Neural crest cell (in vitro differentiated cells): ENCODE results near the gene CWC27. TPM values are rescaled to one million over a fixed set of nuclear protein-coding genes. Genes with fewer than 3 reads are reported as not detected.

ENCODE experiments used
- DNase-seq: peaks from one replicate; pipeline ENCODE4 v3.0.0; 2021; ENCODE audit warnings: low read depth, mixed read lengths, low spot score
- H3K27ac Mint-ChIP-seq: one replicate; pipeline ENCODE4 v1.8.0; 2021; ENCODE audit warnings: mild to moderate bottlenecking, mixed read lengths; ENCODE audit not compliant: unreplicated experiment
- H3K27me3 Mint-ChIP-seq: 2 replicates; pipeline ENCODE4 v1.8.0; 2021; ENCODE audit warnings: low read depth, mild to moderate bottlenecking, mixed read lengths
- H3K36me3 Mint-ChIP-seq: 2 replicates; pipeline ENCODE4 v1.8.0; 2021; ENCODE audit warnings: low read depth, mild to moderate bottlenecking, mixed read lengths
- H3K4me1 Mint-ChIP-seq: 2 replicates; pipeline ENCODE4 v1.8.0; 2021; ENCODE audit warnings: mixed read lengths
- H3K4me3 Mint-ChIP-seq: one replicate; pipeline ENCODE4 v1.8.0; 2021; ENCODE audit warnings: mild to moderate bottlenecking, mixed read lengths
- H3K9me3 Mint-ChIP-seq: 2 replicates; pipeline ENCODE4 v1.8.0; 2021; ENCODE audit warnings: mixed read lengths
- total RNA-seq: library from RNA; stranded (reverse); gene quantifications from 2 replicates; pipeline ENCODE4 v1.2.1, GENCODE V29; 2021
- TF ChIP-seq, protein P1 (sequence below): fragments of 200-600 bp; sonication (generic); conservative IDR thresholded peaks from 2 replicates; pipeline ENCODE4 v1.5.0; 2021; ENCODE audit warnings: antibody characterized with exemption, mild to moderate bottlenecking

The CWC27 gene
- total RNA-seq, 1 donor from 2014 or later, result 29.4 TPM

DNA sequence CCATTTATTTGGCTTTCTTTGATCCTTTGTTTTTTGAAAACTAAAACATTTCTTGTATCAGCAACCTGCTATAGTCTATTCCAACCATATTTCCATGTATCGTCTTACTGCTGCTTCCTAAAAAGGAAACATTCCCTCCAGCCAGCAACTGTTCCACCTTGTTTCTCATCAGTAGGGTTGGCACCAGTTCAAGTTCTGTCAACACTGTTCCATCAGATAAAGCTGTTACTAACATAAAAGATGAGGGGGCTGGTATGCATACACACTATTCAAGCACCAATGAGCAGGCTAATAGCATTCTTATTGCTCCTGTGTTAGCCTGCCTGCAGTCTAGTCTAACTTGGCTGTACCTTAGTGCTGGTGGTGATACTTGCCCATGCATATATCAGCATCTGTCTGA is 178.3 kb downstream of the CWC27 start:
- no peaks in the 10 kb centered on the region for H3K27me3 Mint-ChIP-seq
- no peak overlapping the region for H3K27ac Mint-ChIP-seq
- H3K4me1 Mint-ChIP-seq, result no peaks in the 10 kb centered on the region
- TF ChIP-seq, protein P1, sequence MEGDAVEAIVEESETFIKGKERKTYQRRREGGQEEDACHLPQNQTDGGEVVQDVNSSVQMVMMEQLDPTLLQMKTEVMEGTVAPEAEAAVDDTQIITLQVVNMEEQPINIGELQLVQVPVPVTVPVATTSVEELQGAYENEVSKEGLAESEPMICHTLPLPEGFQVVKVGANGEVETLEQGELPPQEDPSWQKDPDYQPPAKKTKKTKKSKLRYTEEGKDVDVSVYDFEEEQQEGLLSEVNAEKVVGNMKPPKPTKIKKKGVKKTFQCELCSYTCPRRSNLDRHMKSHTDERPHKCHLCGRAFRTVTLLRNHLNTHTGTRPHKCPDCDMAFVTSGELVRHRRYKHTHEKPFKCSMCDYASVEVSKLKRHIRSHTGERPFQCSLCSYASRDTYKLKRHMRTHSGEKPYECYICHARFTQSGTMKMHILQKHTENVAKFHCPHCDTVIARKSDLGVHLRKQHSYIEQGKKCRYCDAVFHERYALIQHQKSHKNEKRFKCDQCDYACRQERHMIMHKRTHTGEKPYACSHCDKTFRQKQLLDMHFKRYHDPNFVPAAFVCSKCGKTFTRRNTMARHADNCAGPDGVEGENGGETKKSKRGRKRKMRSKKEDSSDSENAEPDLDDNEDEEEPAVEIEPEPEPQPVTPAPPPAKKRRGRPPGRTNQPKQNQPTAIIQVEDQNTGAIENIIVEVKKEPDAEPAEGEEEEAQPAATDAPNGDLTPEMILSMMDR, result no peak
- H3K4me3 Mint-ChIP-seq, result no peak overlapping the region
- no peak for DNase-seq
- no peaks in the 10 kb centered on the region for H3K36me3 Mint-ChIP-seq
- no peaks in the 10 kb centered on the region for H3K9me3 Mint-ChIP-seq

DNA sequence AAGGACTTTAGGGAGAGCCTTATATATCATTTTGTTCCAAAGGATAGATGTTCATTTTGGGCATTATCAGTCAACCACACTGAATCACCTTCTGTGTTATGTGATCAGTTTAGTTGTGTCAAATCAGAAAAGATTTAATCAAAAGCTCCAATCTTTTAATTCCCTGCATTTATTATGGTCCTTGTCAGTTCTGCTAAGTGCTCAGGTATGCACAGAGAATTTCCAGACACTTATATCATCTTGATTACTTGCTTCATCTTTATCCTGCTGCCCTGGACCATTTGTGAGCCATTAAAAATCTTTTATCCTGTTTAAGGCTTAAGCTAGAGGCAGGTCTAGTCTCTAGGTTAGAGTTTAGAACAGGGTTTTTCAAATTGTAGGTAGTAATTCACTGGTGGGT is 179.1 kb downstream of the CWC27 start:
- H3K27ac Mint-ChIP-seq, result no peak overlapping the region
- no peaks in the 10 kb centered on the region for H3K27me3 Mint-ChIP-seq

DNA sequence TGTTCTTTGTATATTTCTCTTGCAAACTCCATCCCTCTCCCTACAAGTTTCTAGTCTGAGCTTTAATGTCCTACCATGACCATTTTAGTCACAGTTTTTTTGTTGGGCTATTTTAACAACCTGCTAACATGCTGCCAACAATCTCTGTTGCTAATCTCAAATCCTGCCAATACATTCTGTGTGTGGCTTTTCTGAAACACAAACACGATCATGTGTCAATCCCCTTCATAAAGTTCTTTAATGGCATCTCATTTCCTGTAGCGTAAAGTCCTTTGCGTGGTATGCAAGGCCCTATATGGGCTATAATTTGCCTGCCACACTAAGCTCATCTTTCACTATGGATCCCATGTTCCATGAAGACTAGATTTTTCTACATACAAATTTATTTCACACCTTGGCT is 180.6 kb downstream of the CWC27 start:
- Mint-ChIP-seq H3K9me3 (no peaks in the 10 kb centered on the region), H3K27ac (no peak overlapping the region), H3K4me1 (no peaks in the 10 kb centered on the region), H3K36me3 (no peaks in the 10 kb centered on the region), H3K4me3 (no peak overlapping the region), H3K27me3 (no peaks in the 10 kb centered on the region)
- TF ChIP-seq, protein P1, result no peak
- DNase-seq, result no peak

More for the DNA sequence above, 179.1 kb downstream of the CWC27 start:
- Mint-ChIP-seq H3K9me3 (no peaks in the 10 kb centered on the region), H3K4me1 (no peaks in the 10 kb centered on the region), H3K36me3 (no peaks in the 10 kb centered on the region), H3K4me3 (no peak overlapping the region)
- TF ChIP-seq, protein P1, result no peak
- no peak for DNase-seq

DNA sequence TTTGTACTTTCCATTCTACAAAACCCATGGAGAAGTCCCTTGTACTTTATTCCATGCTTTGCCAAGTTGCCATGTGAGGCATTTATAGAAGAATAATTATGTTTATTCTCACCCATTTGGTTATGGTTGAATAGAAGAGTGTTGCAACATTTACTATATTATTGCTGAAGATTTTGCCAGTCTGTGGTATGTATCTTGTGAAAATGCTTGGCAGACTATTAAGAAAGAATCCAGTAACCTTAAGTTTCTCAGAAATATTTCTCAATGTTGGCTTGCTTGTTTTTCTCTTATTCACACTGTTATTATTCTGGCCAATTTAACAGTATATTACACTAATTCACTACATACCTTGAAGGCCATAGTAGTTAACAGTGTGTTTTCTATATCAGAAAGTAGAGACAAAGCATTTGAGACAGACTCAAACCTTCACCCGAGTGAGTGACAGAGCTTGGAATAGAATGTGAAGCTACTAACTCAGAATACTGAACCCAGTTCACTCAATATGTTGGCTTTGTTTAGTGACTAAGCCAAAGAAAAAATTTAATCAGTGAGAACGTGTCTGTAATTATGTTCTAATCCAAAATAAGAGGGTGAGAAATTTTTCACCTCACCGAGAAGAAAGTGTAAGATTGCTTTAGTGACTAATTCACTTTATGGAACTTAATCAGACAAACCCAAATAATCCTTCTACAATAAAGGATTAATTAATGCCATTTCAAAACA is 184.4 kb downstream of the CWC27 start:
- TF ChIP-seq, protein P1, result no peak
- Mint-ChIP-seq H3K9me3 (no peaks in the 10 kb centered on the region), H3K36me3 (no peaks in the 10 kb centered on the region), H3K4me1 (no peaks in the 10 kb centered on the region), H3K4me3 (no peak overlapping the region), H3K27ac (no peak overlapping the region), H3K27me3 (no peaks in the 10 kb centered on the region)
- DNase-seq, result no peak

DNA sequence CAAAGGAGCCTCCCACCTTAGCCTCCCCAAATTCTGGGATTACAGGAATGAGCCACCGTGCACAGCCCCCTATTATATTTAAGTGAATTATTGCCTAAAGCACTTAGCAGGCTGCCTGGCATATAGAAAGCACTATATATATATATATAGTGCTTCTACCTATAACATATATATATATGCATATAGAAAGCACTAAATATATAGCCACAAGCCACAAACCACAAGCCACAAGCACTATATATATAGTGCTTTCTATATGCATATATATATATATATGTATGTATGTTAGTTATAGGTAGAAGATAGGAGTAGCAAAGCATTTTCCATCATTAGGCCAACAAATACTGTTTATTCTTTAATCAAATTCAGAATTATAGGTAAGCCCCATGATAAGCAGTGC is 185.8 kb downstream of the CWC27 start:
- TF ChIP-seq, protein P1, result no peak
- no peaks in the 10 kb centered on the region for H3K9me3 Mint-ChIP-seq
- no peaks in the 10 kb centered on the region for H3K27me3 Mint-ChIP-seq
- H3K4me3 Mint-ChIP-seq, result no peak overlapping the region
- H3K27ac Mint-ChIP-seq, result no peak overlapping the region
- DNase-seq, result no peak
- no peaks in the 10 kb centered on the region for H3K4me1 Mint-ChIP-seq
- H3K36me3 Mint-ChIP-seq, result no peaks in the 10 kb centered on the region
